HepG2 (cell line): Measurements from ENCODE around the gene ZSCAN21. TPM values are rescaled to one million over a fixed set of nuclear protein-coding genes. Genes with fewer than 3 reads are reported as not detected.

Experiments
- ATAD3A ChIP-seq: sonication (generic); formaldehyde crosslinking; IDR thresholded peaks from 2 replicates; pipeline ENCODE4 v1.4.0; 2020; ENCODE audit warnings: missing genetic modification reagents
- BCL3 ChIP-seq: sonication (generic); formaldehyde crosslinking; IDR thresholded peaks from 2 replicates; pipeline ENCODE4 v1.5.1; 2020; ENCODE audit warnings: mild to moderate bottlenecking, missing genetic modification reagents, moderate library complexity
- CHD4 ChIP-seq: fragments of 200-600 bp; sonication (generic); IDR thresholded peaks from 2 replicates; pipeline ENCODE4 v1.7.0; 2017; ENCODE audit warnings: mild to moderate bottlenecking, low read length, borderline replicate concordance
- E2F1 ChIP-seq: sonication (generic); formaldehyde crosslinking; IDR thresholded peaks from 2 replicates; pipeline ENCODE4 v1.5.0; 2020; ENCODE audit warnings: missing genetic modification reagents
- EEA1 ChIP-seq: sonication (generic); formaldehyde crosslinking; IDR thresholded peaks from 2 replicates; pipeline ENCODE4 v1.5.1; 2020; ENCODE audit warnings: mild to moderate bottlenecking, missing genetic modification reagents, borderline replicate concordance
- FOXO1 ChIP-seq: sonication (generic); formaldehyde crosslinking; IDR thresholded peaks from 2 replicates; pipeline ENCODE4 v1.4.0; 2020; ENCODE audit warnings: missing genetic modification reagents
- HNF1A ChIP-seq, 2 experiments: sonication (generic) in 1 of 2; formaldehyde crosslinking in 1 of 2; IDR thresholded peaks; 2 replicates each; pipeline versions ENCODE4 v1.4.0 to v1.6.1; 2016 to 2020; ENCODE audit warnings: borderline replicate concordance in 1 of 2, low read depth in 1 of 2, mild to moderate bottlenecking in 1 of 2, missing genetic modification reagents in 1 of 2
- HOXA7 ChIP-seq: sonication (generic); formaldehyde crosslinking; IDR thresholded peaks from 2 replicates; pipeline ENCODE4 v1.8.1; 2022; ENCODE audit warnings: mild to moderate bottlenecking, missing genetic modification reagents, moderate library complexity
- MBD4 ChIP-seq: IDR thresholded peaks from 2 replicates; pipeline ENCODE4 v1.6.1; 2012; ENCODE audit warnings: low read length, inconsistent platforms, borderline replicate concordance
- NCOA5 ChIP-seq: sonication (generic); formaldehyde crosslinking; IDR thresholded peaks from 2 replicates; pipeline ENCODE4 v1.4.0; 2020; ENCODE audit warnings: missing genetic modification reagents
- NCOR1 ChIP-seq: fragments of 200-600 bp; sonication (generic); IDR thresholded peaks from 2 replicates; pipeline ENCODE4 v1.7.0; 2017; ENCODE audit warnings: antibody characterized with exemption, low read length, borderline replicate concordance
- PAX8 ChIP-seq: sonication (generic); formaldehyde crosslinking; IDR thresholded peaks from 2 replicates; pipeline ENCODE4 v1.8.0; 2022; ENCODE audit warnings: mild to moderate bottlenecking, missing genetic modification reagents, borderline replicate concordance
- RBAK ChIP-seq: sonication (generic); formaldehyde crosslinking; IDR thresholded peaks from 2 replicates; pipeline ENCODE4 v1.5.1; 2020; ENCODE audit warnings: mild to moderate bottlenecking, missing genetic modification reagents
- SMYD3 ChIP-seq: sonication (generic); formaldehyde crosslinking; IDR thresholded peaks from 2 replicates; pipeline ENCODE4 v1.8.1; 2023; ENCODE audit warnings: mild to moderate bottlenecking, missing genetic modification reagents
- SP2 ChIP-seq: sonication (generic); formaldehyde crosslinking; IDR thresholded peaks from 2 replicates; pipeline ENCODE4 v1.5.1; 2020; ENCODE audit warnings: mild to moderate bottlenecking, missing genetic modification reagents
- TCF7 ChIP-seq: sonication (generic); IDR thresholded peaks from 2 replicates; pipeline ENCODE4 v1.6.1; 2016; ENCODE audit warnings: antibody characterized with exemption, low read depth
- YY1 ChIP-seq: IDR thresholded peaks from 2 replicates; pipeline ENCODE4 v1.6.1; 2011; ENCODE audit warnings: low read length, low read depth, moderate library complexity, mild to moderate bottlenecking; ENCODE audit not compliant: insufficient read depth, insufficient replicate concordance
- ZFAT ChIP-seq: sonication (generic); formaldehyde crosslinking; conservative IDR thresholded peaks from 2 replicates; pipeline ENCODE4 v1.8.1; 2023; ENCODE audit warnings: missing genetic modification reagents, inconsistent platforms
- ZMYM2 ChIP-seq: sonication (generic); formaldehyde crosslinking; IDR thresholded peaks from 2 replicates; pipeline ENCODE4 v1.8.0; 2022; ENCODE audit warnings: mild to moderate bottlenecking, missing genetic modification reagents
- ZNF10 ChIP-seq: sonication (generic); formaldehyde crosslinking; IDR thresholded peaks from 2 replicates; pipeline ENCODE4 v1.4.0; 2020; ENCODE audit warnings: mild to moderate bottlenecking, low read depth, missing genetic modification reagents, borderline replicate concordance
- ZNF101 ChIP-seq: sonication (generic); formaldehyde crosslinking; IDR thresholded peaks from 2 replicates; pipeline ENCODE4 v1.4.0; 2020; ENCODE audit warnings: mild to moderate bottlenecking, low read depth, missing genetic modification reagents, borderline replicate concordance
- ZNF335 ChIP-seq: sonication (generic); formaldehyde crosslinking; IDR thresholded peaks from 2 replicates; pipeline ENCODE4 v1.4.0; 2020; ENCODE audit warnings: missing genetic modification reagents
- ZNF577 ChIP-seq: sonication (generic); formaldehyde crosslinking; IDR thresholded peaks from 2 replicates; pipeline ENCODE4 v1.4.0; 2020; ENCODE audit warnings: mild to moderate bottlenecking, low read depth, missing genetic modification reagents, borderline replicate concordance
- ZNF773 ChIP-seq: sonication (generic); formaldehyde crosslinking; IDR thresholded peaks from 2 replicates; pipeline ENCODE4 v1.4.0; 2020; ENCODE audit warnings: missing genetic modification reagents, borderline replicate concordance
- ZNF891 ChIP-seq: sonication (generic); formaldehyde crosslinking; IDR thresholded peaks from 2 replicates; pipeline ENCODE4 v1.5.0; 2020; ENCODE audit warnings: mild to moderate bottlenecking, missing genetic modification reagents
- polyA plus RNA-seq, 8 experiments: library from polyadenylated mRNA; depleted of rRNA in 3 of 8; stranded (reverse) in 7 of 8; unstranded in 1 of 8; fragments of >200 nt; fragmentation: Illumina TruSeq in 4 of 8; extraction: Trizol in 4 of 8; gene quantifications; 2 replicates each; pipeline versions ENCODE4 v1.2.1 to v1.2.3, GENCODE V29; 2011 to 2016; ENCODE audit warnings: low read depth in 4 of 8, missing spikeins in 1 of 8, mixed read lengths in 1 of 8; ENCODE audit not compliant: insufficient read depth in 1 of 8
- total RNA-seq, 5 experiments: library from RNA; depleted of rRNA; stranded (reverse); fragments of >200 nt; fragmentation: Illumina TruSeq; extraction: Trizol; gene quantifications; 2 replicates each; pipeline ENCODE4 v1.2.3, GENCODE V29; 2016; ENCODE audit warnings: low read depth in 1 of 5

Gene ZSCAN21
- total and polyA plus RNA-seq, 2 of the 13 experiments (the other 11 are each of a cell fraction or from before 2014, with no cell fraction given), result 7.0 to 10.0 TPM

- TF ChIP-seq ZNF773 (CRISPR knock-in tag) (no peak), YY1 (no peak), SMYD3 (CRISPR knock-in tag) (0 out of 2 replicates have a peak, but pooled peaks have one; percentile 27), ZMYM2 (CRISPR knock-in tag) (peak; percentile 50), ZFAT (CRISPR knock-in tag) (no peak), FOXO1 (CRISPR knock-in tag) (peak; percentile 28; the same call in 1 of the 2 replicates), SP2 (peak; percentile 29; the same call in 1 of the 2 replicates), ZNF101 (CRISPR knock-in tag) (no peak), EEA1 (CRISPR knock-in tag) (no peak), HNF1A (IDR thresholded peaks at IDR 0.05; ENCODE audit: low read depth) (no peak), HNF1A (CRISPR knock-in tag; IDR thresholded peaks at IDR 0.05; ENCODE audit: borderline replicate concordance) (no peak), E2F1 (no peak), ZNF891 (CRISPR knock-in tag) (no peak), CHD4 (no peak), ZNF10 (no peak), NCOA5 (no peak), HOXA7 (CRISPR knock-in tag) (no peak), ZNF335 (CRISPR knock-in tag) (no peak), RBAK (CRISPR knock-in tag) (no peak), TCF7 (peak; percentile 56), ATAD3A (CRISPR knock-in tag) (no peak), PAX8 (CRISPR knock-in tag) (no peak), ZNF577 (CRISPR knock-in tag) (no peak), MBD4 (no peak; the same call in 1 of the 2 replicates), BCL3 (CRISPR knock-in tag) (no peak), NCOR1 (peak; percentile 90)
Observed at GRCh38 chr7:100024020-100024619, 25.5 kb upstream of the ZSCAN21 start (continued).
